ENCODE results near the gene C5orf47.

GRCh38 chr5:173946323-173946722 lies 42.6 kb upstream of the C5orf47 start:
- TF ChIP-seq CTCF (IDR thresholded peaks at IDR 0.05) = no peak
- TF ChIP-seq, protein P1, sequence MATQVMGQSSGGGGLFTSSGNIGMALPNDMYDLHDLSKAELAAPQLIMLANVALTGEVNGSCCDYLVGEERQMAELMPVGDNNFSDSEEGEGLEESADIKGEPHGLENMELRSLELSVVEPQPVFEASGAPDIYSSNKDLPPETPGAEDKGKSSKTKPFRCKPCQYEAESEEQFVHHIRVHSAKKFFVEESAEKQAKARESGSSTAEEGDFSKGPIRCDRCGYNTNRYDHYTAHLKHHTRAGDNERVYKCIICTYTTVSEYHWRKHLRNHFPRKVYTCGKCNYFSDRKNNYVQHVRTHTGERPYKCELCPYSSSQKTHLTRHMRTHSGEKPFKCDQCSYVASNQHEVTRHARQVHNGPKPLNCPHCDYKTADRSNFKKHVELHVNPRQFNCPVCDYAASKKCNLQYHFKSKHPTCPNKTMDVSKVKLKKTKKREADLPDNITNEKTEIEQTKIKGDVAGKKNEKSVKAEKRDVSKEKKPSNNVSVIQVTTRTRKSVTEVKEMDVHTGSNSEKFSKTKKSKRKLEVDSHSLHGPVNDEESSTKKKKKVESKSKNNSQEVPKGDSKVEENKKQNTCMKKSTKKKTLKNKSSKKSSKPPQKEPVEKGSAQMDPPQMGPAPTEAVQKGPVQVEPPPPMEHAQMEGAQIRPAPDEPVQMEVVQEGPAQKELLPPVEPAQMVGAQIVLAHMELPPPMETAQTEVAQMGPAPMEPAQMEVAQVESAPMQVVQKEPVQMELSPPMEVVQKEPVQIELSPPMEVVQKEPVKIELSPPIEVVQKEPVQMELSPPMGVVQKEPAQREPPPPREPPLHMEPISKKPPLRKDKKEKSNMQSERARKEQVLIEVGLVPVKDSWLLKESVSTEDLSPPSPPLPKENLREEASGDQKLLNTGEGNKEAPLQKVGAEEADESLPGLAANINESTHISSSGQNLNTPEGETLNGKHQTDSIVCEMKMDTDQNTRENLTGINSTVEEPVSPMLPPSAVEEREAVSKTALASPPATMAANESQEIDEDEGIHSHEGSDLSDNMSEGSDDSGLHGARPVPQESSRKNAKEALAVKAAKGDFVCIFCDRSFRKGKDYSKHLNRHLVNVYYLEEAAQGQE (IDR thresholded peaks at IDR 0.05; ENCODE audit: insufficient read depth in 1 of 2, low read depth in 2 of 2, low read length in 1 of 2) = no peak
- no peak for TF ChIP-seq SIN3A (IDR thresholded peaks at IDR 0.05; ENCODE audit: borderline replicate concordance, insufficient read depth, low read depth, low read length)
- TF ChIP-seq POLR2AphosphoS5 (IDR thresholded peaks at IDR 0.05; ENCODE audit: low read depth, low read length) = no peak
